ENCODE results near the gene ST6GAL1.
"Not testable (repeated sequence)": the region's sequence is repeated elsewhere in the genome, so short reads cannot be mapped to it uniquely, and the experiment has no call there.

ST6GAL1 gene

DNA sequence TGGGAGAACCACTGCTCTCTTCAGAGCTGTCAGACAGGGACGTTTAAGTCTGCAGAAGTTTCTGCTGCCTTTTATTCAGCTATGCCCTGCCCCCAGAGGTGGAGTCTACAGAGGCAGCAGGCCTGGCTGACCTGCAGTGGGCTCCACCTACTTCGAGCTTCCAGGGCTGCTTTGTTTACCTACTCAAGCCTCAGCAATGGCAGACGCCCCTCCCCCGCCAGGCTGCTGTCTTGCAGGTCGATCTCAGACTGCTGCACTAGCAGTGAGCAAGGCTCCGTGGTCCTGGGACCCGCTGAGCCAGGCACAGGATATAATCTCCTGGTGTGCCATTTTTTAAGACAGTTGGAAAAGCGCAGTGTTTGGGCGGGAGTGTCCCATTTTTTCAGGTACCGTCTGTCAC, 127.5 kb downstream of the ST6GAL1 start:
- not testable (repeated sequence) for DNase-seq

DNA sequence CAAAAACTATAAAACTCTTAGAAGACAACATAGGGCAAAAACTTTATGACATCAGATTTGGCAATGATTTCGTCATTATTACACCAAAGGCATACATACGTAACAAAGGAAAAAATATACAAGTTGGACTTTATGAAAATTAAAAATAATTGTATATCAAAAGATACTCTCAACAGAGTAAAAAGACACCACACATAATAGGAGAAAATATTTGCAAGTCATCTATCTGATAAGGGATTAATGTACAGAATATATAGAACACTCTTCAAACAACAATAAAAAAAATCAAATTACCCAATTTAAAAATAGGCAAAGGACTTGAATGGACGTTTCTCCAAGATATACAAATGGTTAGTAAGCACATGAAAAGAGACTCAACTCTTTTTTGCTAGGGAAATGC, 131.4 kb downstream of the ST6GAL1 start:
- no peak for DNase-seq

DNA sequence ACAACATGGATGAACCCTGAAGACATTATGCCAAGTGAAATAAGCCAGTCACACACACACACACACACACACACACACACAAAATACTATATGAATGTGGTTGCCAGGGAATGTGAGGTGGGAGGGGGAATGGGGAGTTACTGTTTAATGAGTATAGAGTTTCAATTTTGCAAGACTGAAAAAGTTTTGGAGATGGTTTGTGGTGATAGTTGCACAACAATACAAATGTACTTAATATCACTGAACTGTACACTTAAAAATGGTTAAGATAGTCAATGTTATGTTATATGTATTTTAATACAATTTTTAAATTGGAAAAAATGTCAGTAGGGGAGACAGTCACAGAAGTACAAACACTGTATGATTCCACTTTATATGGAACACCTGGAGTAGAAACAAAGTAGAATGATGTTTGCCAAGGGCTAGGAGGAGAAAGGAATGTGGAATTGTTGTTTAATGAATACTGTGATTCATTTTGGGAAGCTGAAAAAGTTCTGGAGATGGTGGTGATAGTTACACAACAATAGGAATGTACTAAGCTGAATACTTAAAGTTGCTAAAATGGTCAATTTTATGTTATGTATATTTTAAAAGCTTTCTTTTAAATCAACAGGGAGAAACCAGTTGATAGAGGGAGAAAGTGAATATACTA, 132.3 kb downstream of the ST6GAL1 start:
- DNase-seq = no peak

DNA sequence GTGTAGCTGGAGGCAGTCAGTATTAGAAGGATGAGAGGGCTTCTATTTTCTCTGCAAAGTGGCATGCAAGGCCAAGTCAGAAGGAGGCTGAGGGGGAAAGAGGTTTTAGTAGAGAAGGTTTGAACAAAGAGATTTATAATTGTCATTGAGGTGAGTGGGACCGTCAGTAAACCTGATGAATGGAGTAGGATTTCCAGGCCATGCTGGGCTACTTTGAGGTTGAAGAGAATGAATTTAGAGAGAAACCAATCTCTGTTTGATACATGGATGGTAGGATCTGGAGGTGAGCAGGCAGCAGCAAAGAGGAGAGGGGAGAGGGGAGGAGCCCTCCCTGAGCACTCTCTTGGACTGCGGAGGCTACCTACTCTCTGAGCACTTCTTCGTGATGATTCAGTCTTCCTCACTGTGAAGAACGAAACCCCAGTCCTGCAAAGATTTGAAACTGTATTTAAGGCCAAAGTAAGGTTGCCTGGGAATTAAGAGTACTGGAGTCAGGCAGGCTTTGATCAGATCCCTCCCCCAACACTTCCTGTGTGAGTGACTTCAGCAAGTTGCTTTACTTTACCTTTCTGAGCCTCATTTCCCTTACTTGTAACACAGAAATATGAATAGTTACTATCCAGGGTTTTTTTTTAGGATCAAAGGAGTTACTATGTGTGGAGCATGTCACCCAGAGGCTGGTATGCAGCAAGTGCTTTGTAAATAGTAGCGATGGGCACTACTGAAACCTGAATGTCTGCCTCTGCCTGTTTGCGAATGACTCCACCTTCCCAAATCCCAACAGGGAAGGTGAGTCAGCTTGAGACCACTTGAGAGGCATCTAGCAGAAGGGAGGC, 133.2 kb downstream of the ST6GAL1 start:
- no peak for DNase-seq

DNA sequence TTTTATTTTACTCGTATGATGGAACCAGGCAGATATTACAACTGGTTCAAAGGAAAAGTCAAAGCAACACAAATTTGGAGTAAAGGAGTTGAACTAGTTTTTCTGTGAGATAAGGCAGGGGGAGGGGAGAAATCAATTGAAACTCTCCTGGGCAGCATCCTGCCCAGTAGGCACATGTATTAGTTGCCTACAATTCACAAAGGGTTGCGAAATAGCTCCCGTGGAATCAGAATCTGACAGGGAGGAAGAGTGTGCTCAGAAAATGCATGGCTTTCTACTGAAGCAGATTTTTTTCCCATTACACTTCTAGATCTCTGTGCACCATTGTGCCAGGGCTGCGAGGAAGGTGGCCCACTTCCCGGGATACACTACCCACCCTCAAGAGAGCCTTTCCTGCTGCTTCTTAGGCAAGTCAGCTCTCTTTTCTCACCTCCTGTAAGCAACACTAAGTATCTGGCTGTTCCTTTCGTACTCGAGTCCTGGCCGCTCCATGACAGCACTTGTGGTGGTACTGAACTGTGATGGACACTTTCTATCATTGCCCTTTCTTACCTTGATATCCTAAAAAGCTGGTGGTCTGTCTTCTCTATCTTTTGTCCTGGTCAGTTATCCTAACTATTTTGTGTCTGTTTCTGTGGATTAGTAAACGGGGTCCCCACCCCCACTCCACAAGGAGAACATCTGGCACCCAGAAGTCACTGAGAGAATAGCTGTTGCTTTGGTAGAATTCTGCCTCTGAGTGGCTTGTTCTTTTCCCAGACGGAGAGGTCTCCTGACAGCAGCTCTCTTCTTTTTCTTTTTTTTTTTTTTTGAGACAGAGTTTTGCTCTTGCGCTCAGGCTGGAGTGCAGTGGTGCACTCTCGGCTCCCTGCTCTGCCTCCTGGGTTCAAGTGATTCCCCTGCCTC, 134.1 kb downstream of the ST6GAL1 start:
- DNase-seq = no peak

DNA sequence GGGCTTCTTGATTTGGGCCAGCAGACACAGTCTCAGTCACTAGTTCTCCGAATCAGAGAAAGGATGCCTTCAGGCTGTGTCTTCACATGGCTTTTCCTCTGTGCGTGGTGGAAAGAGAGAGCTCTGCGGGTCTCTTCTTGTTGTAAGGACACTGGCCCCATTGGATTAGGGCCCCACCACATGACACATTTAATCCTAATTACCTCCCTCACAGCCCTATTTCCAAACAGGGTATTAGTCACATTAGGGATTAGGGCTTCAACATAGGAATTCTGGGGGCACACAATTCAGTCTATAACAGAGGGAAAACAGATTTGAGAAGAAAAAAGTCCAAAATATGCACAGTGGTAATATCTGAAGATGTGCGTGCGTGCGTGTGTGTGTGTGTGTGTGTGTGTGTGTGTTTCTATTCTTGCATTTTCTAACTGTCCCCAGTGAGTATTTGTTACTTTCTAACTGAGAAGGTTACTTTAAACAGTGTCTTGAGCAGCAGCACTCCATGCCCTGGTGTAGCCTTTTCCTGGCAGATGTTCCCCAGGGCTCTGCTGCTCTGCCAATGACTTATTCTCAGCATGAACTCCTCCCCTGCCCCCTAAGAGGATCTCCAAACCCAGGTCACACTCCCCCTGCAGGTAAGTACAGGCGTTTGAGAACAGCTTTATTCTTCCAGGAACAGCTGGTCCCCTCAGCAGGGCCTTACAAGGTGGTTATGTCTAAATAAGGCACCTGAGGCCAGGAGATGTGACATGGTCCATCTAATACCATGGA, 136.1 kb downstream of the ST6GAL1 start:
- peak in 1 of 2 experiments; percentile 13 for DNase-seq

DNA sequence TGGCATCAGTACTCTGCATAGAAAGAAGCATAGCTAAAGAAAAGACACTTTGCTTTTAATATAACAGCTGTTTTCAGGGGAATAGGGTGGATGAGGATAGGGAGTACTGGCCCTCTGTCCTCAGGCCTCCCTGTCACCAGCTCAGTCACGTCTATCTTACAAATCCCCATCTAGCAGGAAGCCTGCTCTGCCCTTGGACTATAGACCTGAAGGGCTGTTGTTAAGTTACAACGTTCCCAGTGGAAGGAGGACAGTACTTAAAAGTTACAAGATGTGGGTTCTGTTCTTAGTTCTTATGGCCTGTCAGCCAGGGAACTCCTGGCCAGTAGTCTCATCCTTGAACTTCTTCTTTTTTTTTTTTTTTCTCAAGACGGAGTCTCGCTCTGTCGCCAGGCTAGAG, 138.5 kb downstream of the ST6GAL1 start:
- DNase-seq = no peak

DNA sequence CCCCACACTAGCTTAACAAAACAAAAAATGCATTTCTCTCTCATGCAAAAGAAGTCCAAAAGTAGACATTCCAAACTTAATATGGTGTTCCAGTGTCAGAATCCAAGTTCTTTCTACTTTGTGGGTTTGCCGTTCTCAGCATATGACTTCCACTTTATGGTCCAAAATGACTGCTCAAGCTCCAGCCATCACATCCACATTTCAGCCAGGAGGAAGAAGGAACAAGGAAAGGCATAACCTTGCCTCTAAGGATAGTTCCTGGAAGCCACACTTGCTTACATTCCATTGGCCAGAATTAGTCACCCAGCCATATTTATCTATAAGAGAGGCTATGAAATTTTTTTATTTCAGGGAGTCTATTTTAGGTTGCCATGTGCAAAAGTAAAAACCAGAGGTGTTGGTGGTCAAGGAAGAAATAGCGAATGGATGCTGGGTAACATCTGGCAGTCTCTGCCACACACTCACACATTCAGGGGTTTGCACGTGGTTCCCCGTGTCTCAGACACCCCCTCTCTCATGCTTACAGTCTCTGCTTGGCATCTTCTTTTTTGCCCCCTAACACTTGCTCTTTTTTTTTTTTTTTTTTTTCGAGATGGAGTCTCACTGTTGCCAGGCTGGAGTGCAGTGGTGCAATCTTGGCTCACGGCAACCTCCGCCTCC, 139.7 kb downstream of the ST6GAL1 start:
- DNase-seq = no peak

DNA sequence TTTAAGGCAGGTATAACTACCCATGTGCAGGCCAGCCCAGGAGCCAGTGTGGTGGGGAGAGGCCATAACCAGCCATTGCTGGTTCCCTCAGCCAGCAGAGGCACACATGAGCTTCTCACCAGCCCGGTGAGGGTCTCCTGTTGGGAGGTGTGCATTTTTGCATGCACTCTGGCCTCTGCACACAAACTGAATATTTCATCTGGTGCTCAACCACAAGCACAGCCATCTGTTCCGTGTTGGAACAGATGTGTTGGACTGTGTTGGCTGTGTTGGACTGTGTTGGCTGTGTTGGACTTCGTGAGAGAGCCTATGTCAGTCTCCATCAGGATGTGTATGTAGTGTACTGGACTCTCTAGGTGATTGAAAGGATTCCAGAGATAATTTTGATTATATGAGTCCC, 141.8 kb downstream of the ST6GAL1 start:
- no peak for DNase-seq

DNA sequence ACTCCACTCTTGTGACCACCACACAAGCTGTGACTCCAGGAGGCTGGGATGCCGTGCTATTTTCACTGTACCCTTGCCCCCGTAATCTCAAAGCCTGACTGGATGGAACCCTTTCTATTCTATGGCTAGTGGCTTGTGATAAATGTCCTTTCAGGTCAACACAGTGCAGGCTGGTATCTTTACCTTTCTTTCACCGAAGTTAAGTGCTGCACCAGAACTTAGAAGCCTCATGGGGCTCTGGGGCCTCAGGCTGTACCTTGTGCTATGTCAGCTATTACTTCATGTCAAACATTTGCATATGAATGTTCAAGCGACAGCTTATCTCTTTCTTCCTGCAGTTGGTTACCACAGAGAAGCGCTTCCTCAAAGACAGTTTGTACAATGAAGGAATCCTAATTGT, 142.2 kb downstream of the ST6GAL1 start:
- DNase-seq = no peak

DNA sequence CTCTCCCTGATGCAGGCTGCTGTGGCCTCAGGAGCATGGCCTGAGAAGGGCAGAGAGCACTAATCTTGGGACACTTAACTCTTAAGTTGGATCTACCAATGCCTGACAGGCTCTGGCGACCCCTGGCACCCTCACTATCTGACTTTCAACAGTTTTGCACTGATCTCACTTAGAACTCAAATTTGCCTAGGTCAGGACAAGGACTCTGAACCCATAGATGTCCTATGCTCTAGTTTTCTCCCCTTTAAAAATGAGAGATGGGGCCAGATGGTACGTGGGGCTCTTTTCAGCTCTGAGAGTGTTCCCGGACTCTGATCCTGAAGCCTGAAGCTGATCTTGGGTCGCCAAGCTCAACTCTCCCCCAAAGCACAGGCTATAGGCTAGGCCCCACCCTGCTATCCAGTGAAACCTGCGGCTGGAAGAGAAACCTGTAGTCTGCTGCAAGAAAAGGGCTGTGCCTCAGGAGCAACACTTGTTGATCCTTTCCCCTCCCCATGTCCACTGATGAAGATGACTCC, 143.3 kb downstream of the ST6GAL1 start:
- no peak for DNase-seq

DNA sequence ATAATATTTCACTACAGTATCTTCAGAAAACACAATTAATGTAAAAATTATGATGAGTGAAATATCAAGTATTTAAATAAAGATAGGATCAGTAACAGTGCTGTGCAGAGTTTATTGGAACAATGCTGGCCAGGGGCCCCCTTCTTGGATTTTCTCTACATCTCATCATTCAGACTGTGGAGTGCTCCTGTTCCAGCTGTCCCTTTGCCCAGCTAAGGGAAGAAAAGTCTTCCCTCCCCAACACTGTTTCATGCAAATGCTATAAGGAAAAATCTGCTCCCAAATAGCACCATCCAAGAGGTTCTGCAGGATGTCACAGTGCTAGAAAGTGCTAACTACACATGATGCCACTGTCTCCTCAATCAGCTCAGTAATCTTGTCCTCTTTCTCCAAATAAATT, 144.5 kb downstream of the ST6GAL1 start:
- no peak for DNase-seq

DNA sequence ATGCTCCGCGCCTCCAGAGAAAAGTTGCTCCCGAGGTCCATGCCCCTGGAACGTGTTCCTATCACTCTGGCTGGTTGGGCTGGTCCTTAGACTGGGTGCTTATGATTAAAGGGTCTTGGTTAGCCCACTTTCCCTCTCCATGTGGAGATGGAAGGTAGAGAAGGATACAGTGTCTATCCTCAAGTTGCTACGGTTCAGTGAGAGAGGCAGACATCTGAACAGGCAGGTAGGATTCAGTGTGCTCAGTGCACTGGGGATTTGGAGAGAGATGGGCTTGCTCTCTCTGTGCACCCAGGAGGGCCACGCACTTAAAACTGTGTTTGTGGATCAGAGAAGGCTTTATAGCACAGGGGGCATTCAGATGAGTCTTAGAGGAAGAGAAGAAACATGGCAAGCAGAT, 146.0 kb downstream of the ST6GAL1 start:
- no peak for DNase-seq

DNA sequence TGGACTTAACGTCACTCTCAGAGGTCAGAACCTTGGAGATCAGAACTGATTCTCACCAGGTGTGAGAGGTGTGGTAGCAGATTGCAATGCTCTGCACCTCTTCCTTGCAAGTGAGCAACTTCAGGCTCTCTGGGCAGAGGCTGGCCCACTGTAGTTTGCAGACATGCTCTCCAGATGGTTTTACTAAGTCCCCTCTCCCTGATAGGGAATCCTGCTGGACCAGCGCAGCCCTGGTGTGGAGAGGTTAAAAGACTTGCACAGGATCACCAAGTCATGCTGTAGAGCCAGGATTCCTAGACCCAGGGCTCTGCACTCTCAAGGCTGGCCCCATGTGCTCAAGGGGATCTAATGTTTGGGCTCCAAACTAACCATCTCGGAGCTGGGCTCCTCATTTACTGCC, 146.8 kb downstream of the ST6GAL1 start:
- no peak for DNase-seq

DNA sequence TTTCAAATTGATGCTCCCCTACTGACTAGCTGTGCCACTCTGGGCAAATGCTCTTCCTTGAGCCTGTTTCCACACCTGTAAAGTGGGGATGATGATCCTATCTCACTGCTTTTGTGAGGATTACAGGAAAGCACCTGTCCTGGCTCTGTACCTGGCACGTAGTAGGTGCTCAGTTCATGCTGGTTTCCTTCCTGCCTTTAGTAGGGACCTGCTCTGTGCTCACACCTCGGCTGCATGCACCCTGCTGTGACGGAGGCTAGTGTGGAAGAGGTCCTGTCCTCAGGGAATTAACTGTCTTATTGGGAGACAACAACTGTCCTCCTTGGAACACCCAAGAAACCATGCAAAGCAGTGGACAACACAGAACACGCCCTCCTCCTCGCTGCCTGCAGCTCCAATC, 147.2 kb downstream of the ST6GAL1 start:
- DNase-seq = no peak

DNA sequence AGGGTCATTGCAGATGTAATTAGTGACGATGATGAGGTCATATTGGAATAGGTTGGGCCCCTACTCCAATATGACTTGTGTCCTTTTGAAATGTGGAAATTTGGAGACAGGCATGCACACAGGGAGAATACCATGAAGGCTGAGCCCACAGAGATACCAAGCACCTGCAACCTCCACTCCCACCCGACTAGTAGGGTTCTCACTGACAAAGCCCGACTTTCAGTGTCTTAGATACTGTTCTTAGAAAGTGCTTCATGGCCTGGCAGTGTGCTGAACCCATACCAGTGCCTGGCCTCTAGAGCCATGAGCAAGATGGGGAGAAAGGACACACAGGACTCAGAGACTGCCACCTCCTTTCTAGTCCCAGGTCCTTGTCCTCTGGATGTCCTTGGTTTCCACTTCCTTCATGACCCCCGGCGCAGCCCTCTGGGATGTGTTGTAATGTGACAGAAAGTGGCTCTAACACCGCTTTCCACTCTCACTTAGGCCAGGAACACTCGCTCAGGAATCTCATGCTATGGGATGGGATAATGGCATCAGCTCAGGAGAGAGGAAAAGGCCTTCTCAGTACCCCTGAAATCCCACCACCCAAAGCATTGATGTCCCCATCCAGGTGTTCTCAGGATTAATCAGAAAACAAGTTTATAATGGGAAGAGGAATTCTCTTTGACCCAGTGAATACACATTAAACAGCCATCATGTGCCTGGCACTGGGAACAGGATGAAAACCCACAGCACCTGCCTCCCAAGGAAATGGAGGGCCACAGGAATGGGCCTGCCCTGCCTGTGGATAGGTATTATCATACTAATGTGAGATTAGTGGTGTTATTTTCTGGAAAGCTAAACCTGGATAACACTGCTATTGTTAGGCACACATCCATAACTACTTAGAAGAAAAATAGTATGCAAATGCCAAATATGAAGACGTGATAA, 149.0 kb downstream of the ST6GAL1 start:
- DNase-seq = no peak

DNA sequence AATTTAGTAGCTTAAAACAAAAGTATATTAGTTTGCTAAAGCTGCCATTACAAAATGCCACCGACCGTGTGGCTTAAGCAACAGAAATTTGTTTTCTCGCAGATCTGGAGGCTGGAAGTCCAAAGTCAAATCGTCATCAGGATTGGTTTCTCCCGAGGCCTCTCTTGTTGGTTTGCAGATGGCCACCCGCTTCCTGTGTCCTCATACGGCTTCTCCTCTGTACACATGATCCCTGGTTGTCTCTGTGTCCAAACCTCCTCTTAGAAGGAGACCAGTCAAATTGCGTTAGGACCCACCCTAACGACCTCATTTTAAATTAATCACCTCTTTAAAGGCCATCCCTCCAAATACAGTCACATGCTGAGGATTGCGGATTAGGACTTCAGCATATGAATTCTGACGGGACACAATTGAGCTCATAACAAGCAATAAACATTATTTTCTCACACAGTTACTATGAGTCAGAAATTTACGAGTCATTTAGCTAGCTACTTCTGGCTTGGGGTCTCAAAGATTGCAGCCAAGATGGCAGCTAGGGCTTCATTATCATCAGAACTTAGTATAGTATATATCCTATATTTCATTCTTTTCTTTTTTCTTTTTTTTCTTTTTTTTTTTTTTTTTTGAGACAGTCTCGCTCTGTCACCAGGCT, 150.6 kb downstream of the ST6GAL1 start:
- DNase-seq = no peak

DNA sequence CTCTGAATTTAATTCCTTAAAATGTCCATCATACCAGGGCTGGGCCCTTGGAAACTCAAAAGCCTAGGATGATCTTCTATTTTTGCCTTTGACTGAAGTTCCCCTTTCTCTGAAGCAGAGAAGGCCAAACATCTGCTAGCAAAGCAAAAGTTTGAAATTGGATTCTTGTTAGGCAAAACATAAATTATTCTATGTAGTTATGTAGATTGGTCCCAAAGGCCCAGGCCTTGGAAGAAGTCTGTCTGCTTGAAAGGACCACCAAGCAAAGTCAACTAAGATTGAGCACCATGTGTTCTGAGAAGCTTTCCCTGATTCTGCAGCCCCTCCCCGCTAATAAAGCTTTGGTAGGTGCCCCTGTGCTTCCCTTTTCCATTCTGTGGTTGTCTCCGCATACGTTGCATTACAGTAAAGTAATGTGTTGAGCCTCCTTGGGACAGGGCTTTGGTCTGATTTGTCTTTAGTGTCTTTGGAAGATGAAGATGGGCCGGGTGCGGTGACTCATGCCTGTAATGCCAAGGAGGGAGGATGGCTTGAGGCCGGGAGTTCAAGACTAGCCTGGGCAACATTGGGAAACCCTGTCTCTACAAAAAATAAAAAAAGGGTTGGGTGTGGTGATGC, 152.5 kb downstream of the ST6GAL1 start:
- DNase-seq = no peak

DNA sequence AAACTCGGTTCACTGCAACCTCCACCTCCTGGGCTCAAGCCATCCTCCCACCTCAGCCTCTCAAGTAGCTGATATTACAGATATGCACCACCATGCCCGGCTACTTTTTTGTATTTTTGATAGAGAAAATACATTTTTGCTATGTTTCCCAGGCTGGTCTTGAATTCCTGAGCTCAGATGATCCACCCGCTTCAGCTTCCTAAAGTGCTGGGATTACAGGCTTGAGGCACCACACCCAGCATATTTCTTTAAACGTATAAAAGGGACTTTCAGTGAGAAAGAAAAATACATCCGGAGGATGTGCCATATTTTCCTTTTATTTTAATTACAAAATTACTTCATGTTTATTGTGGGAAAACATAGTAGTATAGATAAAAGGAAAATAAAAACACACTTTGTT, 153.8 kb downstream of the ST6GAL1 start:
- DNase-seq = no peak

DNA sequence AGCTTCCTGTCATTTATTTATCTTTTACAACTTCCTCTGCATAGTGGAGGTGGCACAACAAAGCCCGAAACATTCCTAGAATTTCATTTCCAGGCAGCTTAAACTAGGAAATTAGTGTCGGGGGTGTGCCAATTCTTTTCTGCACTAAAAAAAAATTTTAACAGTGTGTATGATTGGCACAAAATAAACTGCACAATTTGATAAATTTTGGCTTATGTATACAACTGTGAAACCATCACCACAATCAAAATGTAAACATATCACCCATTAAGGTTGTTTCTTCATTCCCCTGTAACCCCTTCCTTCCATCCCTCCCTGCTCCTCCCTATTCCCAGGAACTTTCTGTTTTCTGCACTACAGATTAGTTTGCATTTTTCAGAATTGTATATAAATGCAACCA, 154.3 kb downstream of the ST6GAL1 start:
- DNase-seq = no peak
